HG02623 (cell line): Measurements from ENCODE around the gene HES1.
"Not testable (repeated sequence)": the region's sequence is repeated elsewhere in the genome, so short reads cannot be mapped to it uniquely, and the experiment has no call there.

Experiments
- ATAC-seq: cut with Tn5 transposase; IDR thresholded peaks from one replicate; pipeline ENCODE4 v1.9.1; 2021; ENCODE audit warnings: moderate library complexity; ENCODE audit not compliant: unreplicated experiment

Gene HES1

DNA sequence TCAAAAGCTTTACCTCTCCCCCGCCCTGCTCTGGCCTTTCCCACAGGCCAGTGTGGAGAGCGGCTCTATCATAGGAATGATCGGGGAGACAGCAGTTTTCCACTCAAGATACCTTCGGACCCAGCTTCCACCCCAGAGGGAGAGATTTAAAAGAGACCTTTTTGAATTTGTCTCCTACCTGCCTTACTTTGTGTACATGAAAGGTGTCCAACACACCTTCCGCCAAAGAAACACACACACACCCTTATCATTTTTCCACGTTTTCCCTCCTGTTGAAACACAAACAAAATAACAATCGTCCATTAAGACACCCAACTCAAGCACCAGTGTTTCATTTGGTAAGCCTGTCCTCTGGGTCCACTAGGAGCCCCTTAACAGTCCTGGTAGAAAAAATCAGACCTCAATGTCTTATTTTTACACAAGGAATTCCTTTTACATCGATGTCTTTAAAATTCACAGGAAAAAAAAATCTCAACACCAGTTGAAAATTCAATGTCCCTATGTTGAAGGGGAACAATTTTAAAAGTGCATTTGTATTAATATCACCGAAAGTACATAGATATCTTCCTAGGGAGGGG lies 4.0 kb downstream of the HES1 start:
- ATAC-seq = no peak

DNA sequence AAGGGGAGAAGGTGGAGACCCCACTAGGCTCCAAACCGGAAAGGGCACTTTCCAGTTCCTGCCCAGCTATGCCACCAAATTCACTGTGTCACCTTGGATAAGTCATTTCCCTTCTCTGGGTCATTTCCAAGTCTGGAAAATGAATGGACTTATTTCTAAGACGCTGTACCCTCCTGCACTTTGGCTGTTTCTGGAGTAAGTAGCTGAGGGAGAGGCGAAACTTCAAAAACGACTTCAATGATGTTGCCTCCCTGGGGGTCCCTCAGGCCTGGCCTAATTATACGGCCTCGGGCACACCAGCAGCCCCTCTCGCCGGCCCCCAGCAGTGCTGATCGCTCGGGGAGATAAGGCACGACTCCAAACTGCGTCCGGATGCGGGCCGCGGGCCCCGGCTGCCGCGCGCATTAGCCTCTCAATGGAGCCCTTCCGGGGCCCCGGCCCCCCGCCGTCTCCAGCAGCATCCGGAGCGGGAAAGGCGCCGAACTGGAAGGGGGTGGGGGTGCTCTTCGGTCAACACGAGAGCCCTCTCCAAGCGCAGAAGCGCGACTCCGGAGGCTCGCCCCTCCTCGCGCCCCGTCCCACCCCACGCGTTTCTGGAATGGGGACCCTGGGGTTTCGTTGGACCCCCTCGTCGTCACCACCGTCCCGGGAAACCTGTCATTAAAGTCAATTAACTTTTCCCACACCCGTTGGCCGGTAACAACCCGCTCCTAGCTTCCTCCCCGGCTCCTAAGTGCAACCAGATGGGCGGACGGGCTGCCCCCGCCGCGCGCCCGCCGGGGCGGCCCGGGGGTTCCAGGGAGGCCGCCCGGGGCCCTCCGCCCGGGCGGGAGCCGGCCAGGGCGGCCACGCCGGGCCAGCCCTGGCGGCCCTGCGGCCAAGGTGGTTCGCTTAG lies 4.8 kb downstream of the HES1 start:
- ATAC-seq = no peak

DNA sequence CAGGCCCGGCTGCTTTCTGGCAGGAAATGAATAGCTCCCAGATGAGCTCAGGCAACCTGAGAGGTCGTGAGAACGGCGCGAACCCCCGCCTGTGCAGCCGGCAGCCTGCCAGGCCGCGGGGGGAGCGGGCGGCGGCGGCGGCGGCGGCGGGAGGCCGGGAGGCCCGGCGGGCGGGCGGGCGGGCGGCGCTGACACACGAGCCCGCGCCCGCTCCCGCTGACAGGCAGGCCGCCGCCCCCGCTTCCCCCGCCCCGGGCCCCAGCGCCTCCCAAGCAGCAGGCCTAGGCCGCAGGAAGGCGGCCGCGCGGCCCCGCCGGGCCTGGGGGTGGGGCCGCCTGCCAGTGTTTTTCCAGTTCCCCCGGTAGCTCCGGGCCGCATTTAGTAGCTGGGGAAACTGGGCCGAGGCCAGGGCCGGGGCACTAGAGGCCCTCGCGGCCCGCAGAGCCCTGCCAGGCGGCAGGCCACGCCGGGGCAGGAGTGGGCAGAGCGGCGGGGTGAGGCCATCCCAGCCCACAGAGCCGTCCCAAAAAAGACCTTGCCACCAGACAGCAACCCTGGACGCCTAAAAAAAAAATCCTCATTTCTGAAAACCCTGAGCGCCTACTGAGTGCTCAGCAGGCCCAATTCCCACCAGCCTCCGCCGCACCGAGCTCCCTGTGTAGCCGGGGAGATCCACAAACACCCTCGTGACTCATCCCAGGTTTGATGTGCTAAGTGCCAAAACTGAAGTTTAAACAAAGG lies 5.6 kb downstream of the HES1 start:
- peak; percentile 42 for ATAC-seq

DNA sequence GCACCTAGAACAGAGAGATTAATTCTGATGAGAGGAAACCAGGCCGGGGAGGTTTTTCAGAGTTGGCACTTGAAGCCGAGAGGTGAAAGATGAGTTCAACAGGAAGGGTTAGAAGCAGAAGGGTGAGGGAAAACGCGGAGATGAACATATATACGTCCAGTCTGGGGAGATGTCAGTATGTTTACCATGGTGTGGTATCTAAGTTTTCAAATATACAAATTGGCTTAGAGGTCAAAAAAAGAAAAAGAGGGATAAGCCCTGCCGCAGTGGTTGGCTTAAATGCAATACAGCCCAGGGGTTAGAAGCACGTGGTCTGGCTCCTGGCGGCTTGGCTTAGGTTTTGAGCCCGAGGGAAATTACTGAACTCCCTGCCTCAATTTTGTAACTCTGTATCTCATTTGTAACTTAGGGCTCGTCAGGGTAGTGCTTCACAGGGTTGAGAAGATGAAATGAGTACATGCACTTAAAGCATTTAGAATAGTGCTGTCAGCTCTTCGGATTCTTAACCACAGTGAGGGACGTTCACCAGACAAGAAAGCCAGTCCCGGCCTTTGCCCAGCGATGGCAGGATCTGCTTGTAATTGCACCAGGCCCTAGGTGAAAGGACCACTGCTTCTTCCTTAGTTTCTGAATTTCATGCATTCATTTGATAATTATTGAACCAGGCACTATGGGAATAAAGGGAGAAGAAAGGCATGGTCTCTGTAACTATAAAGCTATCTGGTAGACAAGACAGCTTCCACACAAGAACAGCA lies 6.4 kb downstream of the HES1 start:
- no peak for ATAC-seq

DNA sequence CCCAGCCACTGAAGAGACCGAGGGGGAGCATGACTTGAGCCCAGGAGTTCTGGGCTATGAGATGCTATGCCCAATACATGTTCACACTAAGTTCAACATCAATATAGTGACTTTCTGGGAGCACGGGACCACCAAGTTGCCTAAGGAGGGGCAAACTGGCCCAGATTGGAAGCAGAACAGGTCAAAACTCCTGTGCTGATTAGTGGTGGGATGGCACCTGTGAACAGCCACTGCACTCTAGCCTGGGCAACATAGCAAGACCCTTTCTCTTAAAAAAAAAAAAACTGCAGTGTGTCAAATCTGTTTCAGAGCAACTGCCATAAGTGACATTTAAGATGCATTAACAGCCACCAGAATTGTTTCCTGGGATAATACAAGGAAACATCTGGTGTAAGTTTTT lies 9.8 kb downstream of the HES1 start:
- ATAC-seq = no peak

DNA sequence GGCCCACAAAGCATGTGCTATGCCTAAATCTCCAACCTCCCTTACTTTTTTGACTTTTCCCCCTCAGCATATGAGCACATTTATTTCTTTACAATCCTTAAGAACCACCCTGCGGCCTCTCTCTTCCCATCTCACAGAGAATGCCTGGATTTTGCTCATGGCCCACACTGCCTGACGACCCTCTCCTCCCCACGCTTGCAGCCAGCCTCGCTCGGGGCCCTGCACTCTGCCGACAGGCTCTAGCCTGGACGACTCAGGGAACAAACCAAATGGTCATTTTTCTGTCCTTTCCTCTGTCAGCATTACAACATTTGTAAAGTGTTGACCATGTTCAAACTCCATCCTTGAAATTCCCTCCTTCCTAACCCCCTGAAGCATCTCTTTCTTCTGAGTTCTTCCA lies 11.7 kb downstream of the HES1 start:
- ATAC-seq = no peak

DNA sequence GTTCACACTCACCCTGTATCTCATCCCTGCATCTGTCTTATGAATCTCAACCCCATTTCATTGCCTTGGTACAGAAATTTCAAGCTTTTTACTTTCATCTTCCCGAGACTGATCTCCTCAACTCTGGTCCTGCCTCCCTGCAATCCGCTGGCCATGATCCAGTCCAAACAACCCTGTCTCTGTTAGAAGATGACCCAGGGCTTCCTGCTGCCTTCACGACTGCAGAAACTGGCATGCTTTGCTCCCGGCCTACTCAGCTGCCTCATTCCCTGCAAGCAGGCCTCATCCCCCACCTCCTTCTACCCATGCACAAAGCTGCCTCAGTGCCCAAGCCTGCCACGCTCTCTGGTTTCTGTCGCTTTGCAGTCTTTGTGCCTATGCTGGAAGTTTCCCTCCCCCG lies 12.4 kb downstream of the HES1 start:
- ATAC-seq = no peak

DNA sequence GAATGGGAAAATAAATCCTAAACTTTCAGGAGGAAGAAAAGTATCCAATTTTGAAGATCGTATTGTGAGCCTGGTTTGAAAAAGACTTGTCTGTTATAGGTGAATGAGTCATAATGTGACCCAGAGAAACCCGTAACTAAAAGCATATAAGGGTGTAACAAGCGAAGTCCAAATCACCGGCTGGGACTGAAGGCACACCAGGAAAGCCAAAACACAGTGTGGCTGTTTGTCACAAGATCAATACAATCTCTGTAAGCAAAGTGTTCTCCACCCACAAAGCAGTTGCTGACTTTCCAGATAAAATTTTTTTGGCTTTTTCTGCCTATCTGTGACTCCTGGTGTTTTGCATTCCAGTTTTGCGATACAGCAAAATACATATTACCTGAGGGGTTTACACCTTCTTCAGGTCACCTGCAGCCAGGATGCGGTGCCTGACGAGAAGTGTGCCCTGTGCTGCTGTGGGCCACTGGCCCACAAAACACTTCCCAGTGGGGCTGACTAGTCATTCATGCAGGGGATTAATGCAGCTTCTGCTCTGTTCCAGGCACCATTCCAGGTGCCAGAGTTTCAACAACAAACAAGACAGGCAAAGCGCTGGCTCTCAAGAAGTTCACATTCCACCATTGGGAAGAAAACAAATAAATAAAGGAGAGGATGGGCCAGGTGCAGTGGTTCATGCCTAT lies 14.4 kb downstream of the HES1 start:
- no peak for ATAC-seq

DNA sequence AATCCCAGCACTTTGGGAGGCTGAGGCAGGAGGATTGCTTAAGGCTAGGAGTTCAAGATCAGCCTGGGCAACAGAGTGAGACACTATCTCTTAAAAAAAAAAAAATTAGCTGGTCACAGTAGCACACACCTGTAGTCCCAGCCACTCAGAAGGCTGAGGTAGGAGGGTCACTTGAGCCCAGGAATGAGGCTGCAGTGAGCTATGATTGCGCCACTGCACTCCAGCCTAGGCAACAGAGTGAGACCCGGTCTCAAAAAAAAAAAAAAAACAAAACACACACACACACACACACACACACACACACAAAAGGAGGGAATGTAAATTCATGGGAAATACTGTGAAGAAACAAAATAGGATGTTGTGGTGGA lies 15.0 kb downstream of the HES1 start:
- ATAC-seq = not testable (repeated sequence)

DNA sequence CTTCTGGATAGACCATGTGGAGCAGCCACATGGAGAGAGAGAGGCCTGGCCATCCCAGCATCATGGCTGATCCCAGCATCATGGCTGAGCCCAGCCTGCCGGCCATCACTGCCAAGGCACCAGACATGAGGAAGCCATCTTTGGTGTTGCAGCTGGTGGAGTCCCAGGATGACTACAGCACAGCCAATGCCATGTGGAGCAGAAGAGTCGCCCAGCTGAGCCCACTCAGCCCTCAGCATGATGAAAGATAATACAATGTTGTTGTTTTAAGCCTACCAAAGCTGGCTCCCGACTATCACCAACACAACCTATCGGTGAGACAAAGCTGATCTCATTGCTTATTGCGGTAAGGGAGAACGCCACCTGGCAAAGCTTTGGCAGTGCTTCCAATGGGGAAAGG lies 18.4 kb downstream of the HES1 start:
- no peak for ATAC-seq

DNA sequence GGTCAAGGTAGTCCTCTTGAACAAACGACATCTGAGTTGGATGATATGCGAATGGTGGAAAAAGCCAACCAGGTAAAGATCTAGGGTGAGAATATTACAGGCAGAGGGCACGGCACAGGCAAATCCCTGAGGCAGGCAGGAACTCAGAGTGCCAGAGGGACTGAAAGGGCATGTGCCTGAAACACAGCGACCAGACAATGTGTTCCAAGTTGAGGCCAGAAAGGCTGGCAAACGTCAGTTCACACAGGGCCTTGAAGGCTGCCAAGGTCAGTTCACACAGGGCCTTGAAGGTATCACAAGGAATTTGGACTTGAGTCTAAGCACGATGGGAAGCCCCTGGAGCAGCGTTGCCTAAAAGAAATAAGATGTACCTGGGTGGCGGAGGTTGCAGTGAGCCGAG lies 20.1 kb downstream of the HES1 start:
- ATAC-seq = no peak

DNA sequence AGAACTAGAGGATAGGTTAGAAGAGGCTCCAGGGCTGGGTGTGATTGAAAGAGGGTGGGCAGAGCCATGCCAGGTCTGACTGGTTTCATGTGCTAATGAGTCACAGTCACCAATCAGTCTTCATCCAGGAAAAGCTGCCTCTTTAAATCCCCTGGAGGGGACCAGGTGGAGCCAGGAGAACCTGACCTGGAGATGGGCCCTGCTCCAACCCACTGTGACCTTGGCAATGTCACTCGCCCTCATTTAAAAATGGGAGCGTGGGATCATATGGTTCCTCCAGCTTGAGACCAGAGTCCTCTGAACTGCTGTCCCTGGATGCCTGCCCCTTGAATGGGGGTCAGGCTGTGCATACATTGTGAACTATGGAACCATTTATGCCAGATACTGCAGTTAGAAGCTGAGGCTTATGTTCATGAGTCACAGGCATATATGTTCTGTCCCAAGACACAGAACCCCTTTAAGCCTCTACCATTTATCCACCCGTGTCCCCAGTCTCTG lies 23.0 kb downstream of the HES1 start:
- no peak for ATAC-seq

DNA sequence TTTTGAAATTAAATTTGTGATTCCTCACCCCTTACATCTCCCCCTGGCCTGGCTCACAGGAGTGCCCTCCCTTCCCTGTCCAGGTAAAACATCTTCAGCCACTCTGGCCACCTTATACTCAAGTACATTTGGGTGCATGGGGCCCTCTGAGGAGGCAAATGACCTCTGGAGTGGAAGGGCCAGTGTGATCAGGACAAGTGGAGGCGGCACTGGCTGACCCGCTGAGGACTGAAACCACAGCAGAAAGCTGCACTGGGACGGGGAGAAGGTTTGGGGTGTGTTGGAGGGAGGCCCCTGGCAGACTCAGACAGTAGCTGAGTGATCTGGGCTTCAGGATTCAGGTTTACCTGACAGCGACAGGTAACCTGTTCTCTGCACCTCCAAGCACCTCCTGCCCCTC lies 24.2 kb downstream of the HES1 start:
- ATAC-seq = no peak

DNA sequence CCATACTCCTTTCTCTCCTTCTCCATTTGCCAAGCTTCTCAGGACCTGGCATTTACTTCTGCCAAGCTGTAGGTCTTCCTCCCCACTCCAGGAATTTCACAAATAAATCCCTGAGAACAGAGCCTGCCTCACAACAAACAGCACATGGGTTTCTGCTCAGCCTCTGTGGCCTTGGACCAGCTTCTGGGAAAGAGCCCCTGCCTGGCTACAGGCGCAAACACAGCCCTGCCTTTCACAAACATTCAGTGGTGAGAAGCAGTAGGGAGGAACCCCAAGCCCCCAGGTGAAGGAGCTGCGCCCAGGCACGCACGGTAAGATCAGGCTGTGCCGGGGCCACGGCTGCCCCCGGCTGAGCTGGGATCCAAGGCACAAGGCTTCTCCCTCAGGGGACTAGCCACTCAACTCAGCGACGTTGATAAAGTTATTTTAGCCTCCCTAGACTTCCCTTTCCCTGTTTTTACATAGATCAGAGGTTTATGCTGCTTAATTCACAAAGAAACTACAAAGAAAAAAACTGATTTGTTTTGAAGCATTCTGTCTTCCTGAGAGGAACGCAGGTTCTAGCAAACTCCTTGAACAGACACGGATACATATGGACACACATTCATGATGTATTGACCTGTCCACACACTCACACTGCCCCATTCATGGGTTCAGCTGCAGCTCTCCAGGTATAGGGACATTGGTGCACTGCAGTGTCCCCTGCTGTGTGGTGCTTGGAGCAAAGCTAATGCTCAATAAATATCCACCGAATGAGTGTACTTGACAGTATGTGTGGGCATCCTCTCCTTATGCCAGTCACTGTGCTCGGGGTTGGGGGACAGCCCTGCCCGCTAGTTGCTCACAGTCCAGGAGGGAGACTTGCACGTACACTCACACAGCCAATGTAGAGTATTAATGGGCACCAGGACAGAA lies 25.4 kb downstream of the HES1 start:
- ATAC-seq = no peak

DNA sequence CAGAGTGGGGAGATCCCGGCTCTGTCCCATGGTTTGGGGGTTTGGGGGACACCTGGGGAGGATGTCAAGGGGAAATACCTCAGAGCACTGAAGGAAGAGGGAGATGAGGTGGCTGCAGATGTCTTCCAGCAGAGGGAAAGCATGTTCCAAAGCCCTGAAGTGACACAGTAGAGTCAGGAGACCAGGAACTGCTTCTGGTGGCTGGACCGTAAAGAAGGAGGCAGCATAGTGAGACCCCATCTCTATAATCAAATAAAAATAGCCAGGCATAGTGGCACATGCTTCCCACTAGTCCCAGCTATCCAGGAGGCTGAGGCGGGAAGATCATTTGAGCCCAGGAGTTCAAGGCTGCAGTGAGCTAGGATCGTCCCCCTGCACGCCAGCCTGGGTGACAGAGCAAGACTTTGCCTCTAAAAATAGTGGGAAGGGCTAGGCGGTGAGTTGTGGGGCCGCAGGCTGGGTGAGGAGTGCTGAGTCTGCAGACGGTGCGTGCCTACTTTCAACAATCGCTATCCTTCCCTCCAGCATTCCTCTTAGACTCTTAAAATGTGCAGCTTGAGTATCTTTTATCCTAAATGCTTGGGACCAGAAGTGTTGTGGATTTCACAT lies 26.2 kb downstream of the HES1 start:
- ATAC-seq = no peak

DNA sequence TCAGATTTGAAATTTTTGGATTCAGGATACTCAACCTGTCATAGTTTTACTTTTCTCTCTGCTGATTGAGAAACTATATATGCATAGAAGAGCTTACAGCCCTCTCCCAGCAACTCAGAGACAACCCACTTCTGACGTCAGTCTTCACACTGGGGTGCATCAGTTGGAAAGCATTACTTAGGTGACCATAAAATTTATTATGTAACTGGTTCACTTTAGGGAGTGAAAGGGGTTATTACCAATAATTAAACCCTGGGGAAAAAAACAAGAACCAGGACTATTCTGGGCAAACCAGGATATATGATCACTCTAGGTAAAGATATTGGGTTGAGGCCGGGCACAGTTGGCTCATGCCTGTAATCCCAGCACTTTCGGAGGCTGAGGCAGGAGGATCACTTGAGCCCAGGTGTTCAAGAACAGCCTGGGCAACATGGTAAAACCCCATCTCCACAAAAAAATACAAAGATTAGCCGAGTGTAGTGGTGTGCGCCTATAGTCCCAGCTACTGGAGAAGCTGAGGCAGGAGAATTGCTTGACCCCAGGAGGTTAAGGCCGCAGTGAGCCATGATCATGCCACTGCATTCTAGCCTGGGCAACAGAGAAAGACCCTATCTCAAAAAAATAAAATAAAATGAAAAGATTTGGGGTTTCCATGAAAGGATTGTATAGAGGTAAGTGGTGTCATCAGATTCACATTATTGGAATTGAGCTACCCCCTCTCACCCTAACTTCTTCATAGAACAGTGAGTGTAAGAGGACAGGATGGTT lies 27.1 kb downstream of the HES1 start:
- ATAC-seq = no peak

DNA sequence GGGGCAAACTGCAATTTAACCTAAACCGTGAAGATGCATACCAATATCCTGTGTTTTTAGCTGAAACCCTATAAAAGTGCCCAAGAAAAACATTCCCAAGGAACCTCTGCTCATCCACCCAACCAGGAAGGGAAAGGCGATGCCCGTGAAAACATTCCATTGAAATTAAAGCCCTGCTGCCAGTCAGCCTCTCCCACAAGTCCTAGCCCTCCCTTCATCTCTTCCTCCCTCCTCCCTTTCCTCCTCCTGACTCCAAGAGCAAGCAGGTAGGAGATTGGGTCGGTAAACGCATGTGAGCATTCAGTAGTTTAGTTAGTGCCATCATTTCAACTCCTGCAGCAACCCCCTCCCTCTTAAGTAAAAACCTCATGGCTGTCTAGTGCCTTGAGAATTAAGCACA lies 27.7 kb downstream of the HES1 start:
- ATAC-seq = no peak

DNA sequence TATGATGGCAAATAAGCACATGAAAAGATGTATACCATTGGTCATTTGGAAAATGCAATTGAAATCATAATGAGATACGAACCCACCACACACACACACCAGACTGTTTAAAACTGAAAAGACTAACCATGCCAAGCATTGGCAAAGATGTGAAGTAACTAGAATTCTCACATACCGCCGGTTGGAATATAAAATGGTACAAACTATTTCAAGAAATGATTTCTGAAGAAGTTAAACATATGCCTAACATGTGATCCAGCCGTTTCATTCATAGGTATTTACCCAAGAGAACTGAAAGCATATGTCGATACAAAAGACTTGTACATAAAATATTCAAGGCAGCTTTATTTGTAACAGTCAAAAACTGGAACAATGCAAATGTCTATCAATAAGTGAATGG lies 28.9 kb downstream of the HES1 start:
- no peak for ATAC-seq
